ENCODE data around the gene TCTN3.

- TF ChIP-seq JUND (IDR thresholded peaks at IDR 0.05) (no peak), ZBTB33 (IDR thresholded peaks at IDR 0.05) (no peak)
Measured at GRCh38 chr10:95653895-95654294, 39.8 kb downstream of the TCTN3 start.
